Neural progenitor cell (in vitro differentiated cells): ENCODE measurements around the gene KCNE1.
"Not testable (repeated sequence)": the region's sequence is repeated elsewhere in the genome, so short reads cannot be mapped to it uniquely, and the experiment has no call there.

Source experiments
- CTCF ChIP-seq: fragments of 200-600 bp; sonication (generic); IDR thresholded peaks from 2 replicates; pipeline ENCODE4 v1.5.1; 2017; ENCODE audit warnings: antibody characterized with exemption, mild to moderate bottlenecking
- EZH2 ChIP-seq: fragments of 200-600 bp; sonication (generic); IDR thresholded peaks from 2 replicates; pipeline ENCODE4 v1.6.1; 2017; ENCODE audit warnings: antibody characterized with exemption, mild to moderate bottlenecking, moderate library complexity
- EZH2phosphoT487 ChIP-seq: fragments of 200-600 bp; sonication (generic); IDR thresholded peaks from 2 replicates; pipeline ENCODE4 v1.6.1; 2017; ENCODE audit warnings: antibody characterized with exemption

DNA sequence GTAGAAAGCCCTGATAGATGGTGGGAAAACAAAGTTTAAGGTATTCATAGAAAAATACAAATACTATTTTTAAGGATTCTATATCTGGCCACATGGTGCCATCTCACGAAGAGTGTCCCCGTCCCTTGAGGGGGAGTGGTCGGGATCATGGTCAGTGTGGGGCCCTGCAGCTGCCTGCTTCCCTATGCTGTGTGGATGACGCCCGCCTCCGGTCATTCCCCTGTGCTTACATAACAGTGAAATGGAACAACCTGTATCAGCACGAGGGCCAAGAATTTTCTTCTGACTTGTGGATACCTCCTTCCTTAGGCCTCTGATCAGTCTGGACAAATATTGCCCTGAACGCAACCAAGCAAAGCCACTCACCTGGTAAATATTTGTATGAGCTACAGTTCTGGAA lies 84.7 kb downstream of the KCNE1 start:
- not testable (repeated sequence) for TF ChIP-seq CTCF, EZH2, EZH2phosphoT487
